IPS-11a (cell line): ENCODE measurements around the gene PPP1R27.
"Not testable (repeated sequence)": the region's sequence is repeated elsewhere in the genome, so short reads cannot be mapped to it uniquely, and the experiment has no call there.

ENCODE experiments used
- H3K4me3 ChIP-seq: one replicate; pipeline ENCODE4 v1.5.1; 2013; ENCODE audit warnings: low read depth, low read length, control low read depth

The PPP1R27 gene

GRCh38 chr17:81842725-81843504, 8.1 kb upstream of the PPP1R27 start:
- no peak overlapping the region for H3K4me3 ChIP-seq

- no peak overlapping the region for H3K4me3 ChIP-seq
Measured at GRCh38 chr17:81842378-81842724, 7.5 kb upstream of the PPP1R27 start.

DNA sequence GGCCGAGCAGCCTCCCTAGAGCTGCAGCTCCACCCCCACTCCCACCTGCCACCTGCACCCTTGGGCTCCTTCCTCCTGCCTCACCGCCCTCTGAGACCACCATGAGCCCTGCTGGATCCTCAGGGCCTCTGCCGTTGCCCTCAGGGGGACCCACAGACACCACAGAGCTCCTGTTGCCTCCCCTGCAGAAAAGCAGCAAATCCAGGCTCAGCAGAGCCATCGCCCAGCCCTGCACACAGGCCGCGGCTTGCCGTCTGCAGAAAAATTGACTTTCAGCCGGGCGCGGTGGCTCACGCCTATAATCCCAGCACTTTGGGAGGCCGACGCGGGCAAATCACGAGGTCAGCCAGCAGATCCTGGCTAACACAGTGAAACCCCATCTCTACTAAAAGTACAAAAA, 7.0 kb upstream of the PPP1R27 start:
- H3K4me3 ChIP-seq = no peak overlapping the region

- no peak overlapping the region for H3K4me3 ChIP-seq
Measured at GRCh38 chr17:81840826-81841778, 6.3 kb upstream of the PPP1R27 start.

DNA sequence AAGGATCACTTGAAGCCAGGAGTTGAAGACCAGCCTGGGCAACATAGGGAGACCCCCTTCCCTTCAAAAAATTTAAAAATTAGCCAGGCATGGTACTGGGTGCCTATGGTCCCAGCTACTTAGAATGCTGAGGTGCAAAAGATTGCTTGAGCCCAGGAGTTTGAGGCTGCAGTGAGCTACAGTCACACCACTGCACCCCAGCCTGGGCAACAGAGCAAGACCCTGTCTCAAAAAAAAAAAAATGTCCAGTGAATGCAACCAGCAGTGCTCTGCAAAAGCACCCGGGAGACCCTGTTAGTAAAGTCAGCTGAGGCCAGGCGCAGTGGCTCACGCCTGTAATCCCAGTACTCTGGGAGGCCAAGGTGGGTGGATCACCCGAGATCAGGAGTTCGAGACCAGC, 5.2 kb upstream of the PPP1R27 start:
- H3K4me3 ChIP-seq = not testable (repeated sequence)

GRCh38 chr17:81839301-81839700, 4.5 kb upstream of the PPP1R27 start:
- H3K4me3 ChIP-seq = no peak overlapping the region

- H3K4me3 ChIP-seq = no peak overlapping the region
Measured at GRCh38 chr17:81838753-81839255, 4.0 kb upstream of the PPP1R27 start.

- no peak overlapping the region for H3K4me3 ChIP-seq
Measured at GRCh38 chr17:81837641-81838040, 2.8 kb upstream of the PPP1R27 start.

GRCh38 chr17:81833921-81834830, 674 bp downstream of the PPP1R27 start:
- peak overlapping the region; percentile 72 for H3K4me3 ChIP-seq

GRCh38 chr17:81833160-81833920, 1.5 kb downstream of the PPP1R27 start, which contains the start of gene MCRIP1:
Gene MCRIP1 (minus strand): TSS chr17:81833291. CDS start chr17:81824506, 8,785 bp downstream.
- H3K4me3 ChIP-seq = peak within 1 kb of the TSS; percentile 72

- H3K4me3 ChIP-seq = peak overlapping the region; percentile 72
Measured at GRCh38 chr17:81832608-81833159, 2.2 kb downstream of the PPP1R27 start.

- H3K4me3 ChIP-seq = peak overlapping the region; percentile 72
Measured at GRCh38 chr17:81831957-81832607, 2.8 kb downstream of the PPP1R27 start.

DNA sequence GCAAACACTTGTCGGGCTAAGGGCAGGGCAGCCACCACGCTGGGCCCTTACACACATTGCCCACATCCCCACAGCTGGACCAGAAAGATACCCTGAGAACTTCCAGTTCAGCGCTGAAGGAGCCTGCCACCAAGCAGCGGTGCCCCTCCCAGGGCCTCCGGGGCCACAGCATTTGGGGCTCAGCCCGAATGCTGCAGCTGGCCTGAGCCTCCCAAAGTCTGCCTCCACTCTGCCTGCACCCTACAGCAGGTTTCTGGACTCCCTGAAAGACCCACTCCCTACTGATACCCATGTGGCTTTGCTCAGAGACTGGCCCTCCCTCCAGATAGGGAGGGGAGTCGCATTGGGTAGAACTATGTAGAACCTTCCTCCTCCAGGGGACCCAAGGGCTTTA, 3.3 kb downstream of the PPP1R27 start:
- no peak overlapping the region for H3K4me3 ChIP-seq

DNA sequence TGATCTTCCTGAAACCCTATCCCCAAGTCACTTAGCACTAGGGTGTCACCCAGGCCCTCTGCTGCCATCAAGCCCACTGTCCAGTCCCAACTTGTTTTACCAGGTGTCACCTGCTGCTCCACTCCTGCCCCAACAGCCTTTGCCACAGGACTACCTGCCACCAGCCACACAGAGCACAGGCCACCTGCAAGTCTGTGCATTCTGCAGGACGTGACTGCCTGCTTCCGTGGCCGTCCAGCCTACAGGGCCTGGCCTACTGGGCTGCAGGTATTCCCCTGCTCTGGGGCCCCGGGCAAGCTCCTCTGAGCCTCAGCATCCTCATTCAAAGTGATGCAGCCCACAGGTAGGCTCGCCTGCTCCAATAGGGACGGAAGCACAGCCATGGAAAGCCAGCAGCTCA, 5.0 kb downstream of the PPP1R27 start:
- H3K4me3 ChIP-seq = no peak overlapping the region

- no peak overlapping the region for H3K4me3 ChIP-seq
Measured at GRCh38 chr17:81828656-81829055, 6.2 kb downstream of the PPP1R27 start.

DNA sequence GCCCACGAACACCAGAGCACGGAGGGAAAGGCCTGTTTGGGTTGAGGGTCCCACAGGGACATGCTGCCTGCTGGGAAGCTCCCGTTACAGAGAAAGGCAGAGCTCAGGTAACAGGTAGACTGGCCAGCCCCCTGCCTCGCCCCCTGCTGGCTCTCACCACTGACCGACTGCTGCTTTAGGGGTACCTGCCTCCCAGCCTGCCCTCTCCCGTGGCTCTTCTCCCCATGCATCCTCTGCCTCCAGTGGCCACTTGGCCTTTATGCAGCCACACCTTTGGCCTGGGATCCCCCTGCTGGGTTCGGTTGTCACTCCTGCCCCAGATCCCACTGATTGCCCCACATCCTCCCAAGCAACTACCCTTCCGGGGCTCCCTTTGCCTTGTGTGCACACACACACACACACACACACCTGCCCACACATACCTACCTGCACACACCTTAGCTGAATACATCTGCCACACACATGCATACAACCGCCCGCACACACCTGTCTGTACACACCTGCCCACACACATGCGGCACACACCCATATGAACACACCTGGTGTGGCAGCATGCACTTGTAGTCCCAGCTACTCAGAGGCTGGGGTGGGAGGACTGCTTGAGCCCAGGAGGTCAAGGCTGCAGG, 8.9 kb downstream of the PPP1R27 start:
- H3K4me3 ChIP-seq = no peak overlapping the region

DNA sequence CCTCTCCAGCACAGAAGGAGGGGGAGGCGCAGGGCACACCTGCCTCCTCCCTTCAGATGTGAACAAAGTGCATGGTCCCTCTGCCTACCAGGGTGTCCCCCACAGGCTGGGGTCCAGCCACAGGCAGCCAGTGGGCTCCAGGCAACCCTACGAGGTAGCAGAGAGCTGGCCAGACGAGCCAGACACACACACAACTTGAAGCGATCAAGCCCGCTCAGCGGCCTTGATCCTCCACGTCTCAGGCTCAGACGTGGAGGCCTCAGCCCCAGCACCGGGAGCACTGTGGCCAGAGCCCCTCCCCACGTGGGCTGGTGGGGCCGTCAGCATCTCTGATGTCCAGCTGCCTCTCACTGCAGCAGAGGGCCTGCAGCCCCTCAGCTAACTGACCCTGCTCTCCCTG, 10.3 kb downstream of the PPP1R27 start:
- H3K4me3 ChIP-seq = no peak overlapping the region

DNA sequence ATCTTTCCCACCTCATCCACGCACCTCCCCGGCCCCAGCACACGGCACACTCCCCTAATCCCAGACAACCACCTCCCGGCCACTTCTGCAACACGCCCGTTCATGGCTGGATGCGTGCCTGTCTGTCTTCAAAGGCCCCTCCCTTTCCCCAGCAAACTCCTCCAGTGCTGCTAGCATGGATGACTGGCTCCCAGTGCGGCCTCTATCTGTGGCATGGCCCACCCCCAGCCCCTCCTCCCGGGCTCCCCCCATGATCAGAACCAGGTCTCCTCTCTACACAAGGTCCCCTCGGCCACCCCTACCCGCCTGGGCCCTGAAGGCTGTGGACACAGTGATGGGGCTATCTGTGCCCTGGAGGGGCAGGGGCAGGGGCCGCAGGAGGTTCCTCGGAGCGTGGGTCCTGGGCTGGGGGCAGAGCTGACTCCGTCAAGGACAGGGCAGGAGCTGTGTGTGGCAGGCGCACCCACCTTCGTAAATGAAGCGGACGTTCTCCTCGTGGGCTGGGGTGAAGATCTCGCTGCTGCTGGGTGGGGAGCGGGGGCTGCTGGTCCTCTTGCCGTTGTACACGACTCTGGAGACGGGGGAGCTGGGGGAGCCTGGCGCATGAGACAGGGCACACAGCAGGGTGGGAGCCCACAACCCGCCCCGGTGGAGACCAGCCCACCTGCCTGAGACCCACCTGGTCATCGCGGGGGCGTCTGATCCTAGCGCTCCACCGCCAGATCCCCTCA, 10.9 kb downstream of the PPP1R27 start:
- no peak overlapping the region for H3K4me3 ChIP-seq
